ENCODE results near the gene SUSD1.

GRCh38 chr9:112093870-112094216, 81.3 kb downstream of the SUSD1 start:
- TF ChIP-seq CTCF (IDR thresholded peaks at IDR 0.05): no peak
- TF ChIP-seq POLR2A (IDR thresholded peaks at IDR 0.05): no peak
